Nasal cavity respiratory epithelium epithelial cell of viscerocranial mucosa (primary cell): Measurements from ENCODE around the gene ROR2. TPM values are rescaled to one million over a fixed set of nuclear protein-coding genes. Genes with fewer than 3 reads are reported as not detected.

Source experiments
- total RNA-seq: library from RNA; depleted of rRNA; stranded (reverse); fragments of >200 nt; gene quantifications from 2 replicates; pipeline ENCODE4 v1.2.3, GENCODE V29; 2014

Gene ROR2
- under 0.01 and 1.1 TPM in 2 replicates for total RNA-seq

DNA sequence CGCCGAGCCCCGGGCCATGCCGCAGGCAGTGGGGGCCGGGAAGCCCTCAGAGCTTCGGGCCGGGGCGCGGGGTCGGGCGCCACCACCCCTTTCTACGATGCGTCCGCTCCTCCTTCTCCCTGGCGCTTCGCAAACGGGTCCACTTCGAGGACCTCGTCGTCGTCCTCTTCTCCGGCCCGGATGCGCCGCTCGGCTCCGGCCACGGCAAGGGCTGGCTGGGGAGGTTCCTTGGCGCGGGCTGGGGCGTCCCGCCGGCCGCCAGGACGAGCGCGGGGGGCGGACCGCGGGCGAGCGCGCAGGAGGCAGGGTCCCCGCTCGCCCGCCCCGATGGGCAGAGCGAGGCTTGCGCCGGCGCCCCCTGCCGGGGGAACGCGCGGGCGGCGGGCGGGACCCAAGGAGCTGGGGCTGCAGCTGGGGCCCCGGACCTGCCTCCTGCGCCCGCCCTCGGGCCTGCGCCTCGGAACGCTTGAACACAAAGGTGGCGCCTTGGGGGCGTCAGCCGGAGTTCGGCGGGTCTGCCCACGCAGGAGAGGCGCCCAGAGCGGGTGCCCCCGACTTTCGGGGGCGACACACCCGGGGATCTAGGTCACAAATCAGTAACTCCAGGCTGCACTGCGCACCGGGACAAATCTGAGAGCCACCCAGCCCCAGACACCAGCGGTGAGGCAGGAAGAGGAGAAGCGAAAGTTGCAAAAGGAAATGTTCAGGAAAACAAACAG, at the start of gene ROR2:
Gene ROR2 (minus strand): TSS at position 283 of the 719 bp plus-strand sequence.

Other genes starting within 250 kb of the ROR2 start
- 140 and 146 TPM in 2 replicates for gene SPTLC1, start 165.2 kb upstream of the ROR2 start, total RNA-seq